Mucosa of descending colon (tissue), 3 donors: Measurements from ENCODE around the gene AQP12A. TPM values are rescaled to one million over a fixed set of nuclear protein-coding genes. Genes with fewer than 3 reads are reported as not detected.

ENCODE experiments used
- ATAC-seq: fragments of 200-7000 bp; cut with Tn5 transposase; one replicate; pipeline ENCODE4 v1.9.1; 2020; ENCODE audit warnings: mild to moderate bottlenecking, moderate library complexity
- DNase-seq, 3 donors: peaks; one replicate each; pipeline ENCODE4 v3.0.0-alpha.2; 2020
- H3K36me3 ChIP-seq: fragments of 200-600 bp; one replicate; pipeline ENCODE4 v1.8.0; 2021; ENCODE audit warnings: low read depth, mild to moderate bottlenecking
- H3K4me1 ChIP-seq: fragments of 200-600 bp; one replicate; pipeline ENCODE4 v1.8.0; 2021; ENCODE audit warnings: low read depth, mild to moderate bottlenecking
- H3K4me3 ChIP-seq: fragments of 200-600 bp; one replicate; pipeline ENCODE4 v1.8.0; 2021; ENCODE audit warnings: mild to moderate bottlenecking
- H3K9me3 ChIP-seq: fragments of 200-600 bp; one replicate; pipeline ENCODE4 v1.8.0; 2021; ENCODE audit warnings: mild to moderate bottlenecking
- intact Hi-C, 2 donors: fragments of 100-400 bp; cut with DNase I in 1 of 2; cut with micrococcal nuclease in 1 of 2; formaldehyde crosslinking; loops; one replicate each; pipeline versions ENCODE4 v1.11.0 to v1.11.1; 2022; cut with DNase I, micrococcal nuclease
- total RNA-seq, 3 donors: library from RNA; stranded (reverse); fragmentation: NEBNext Ultra II Directional in 2 of 3; extraction: Animal tissue kit (Norgen Biotek cat#: 25700) in 2 of 3; gene quantifications; one replicate each; pipeline versions ENCODE4 v1.2.1 to v1.2.4, GENCODE V29; 2021 to 2023
- TF ChIP-seq, protein P1 (sequence below): fragments of 200-600 bp; IDR thresholded peaks from one replicate; pipeline ENCODE4 v1.8.0; 2022; ENCODE audit warnings: antibody characterized with exemption, mild to moderate bottlenecking
- donor health status: DM: no; HTN: no; CAD: no; lungs with moderate emphysema.
- donor health status: DM: no; HTN: no; CAD: no.
- donor health status: DM: no; HTN: yes; CAD: no.

AQP12A gene
- total RNA-seq, 3 donors from 2014 or later = 9.7 to 18.9 TPM; not detected in 1

DNA sequence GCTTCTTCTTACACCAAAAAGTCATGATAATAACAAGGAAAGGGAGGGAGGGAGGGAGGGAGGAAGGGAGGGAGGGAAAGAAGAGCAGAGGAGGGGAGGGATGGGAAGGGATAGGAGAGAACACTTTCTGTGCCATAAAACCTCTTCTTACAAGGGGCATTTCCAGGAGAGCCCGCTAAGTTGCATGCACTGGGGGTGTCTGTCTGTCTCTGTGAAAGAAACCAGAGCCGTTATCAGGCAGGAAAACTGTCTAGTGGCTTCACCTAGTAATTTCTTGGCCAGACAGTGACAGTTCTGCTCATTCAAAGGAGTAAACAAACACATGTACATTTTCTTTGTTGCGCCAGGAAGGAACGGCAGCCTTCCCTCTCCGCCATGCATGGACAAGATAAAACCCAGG is 45.8 kb downstream of the AQP12A start:
- H3K4me3 ChIP-seq = no peak overlapping the region
- intact Hi-C loops = no loop called here
- no peaks in the 10 kb centered on the region for H3K36me3 ChIP-seq
- H3K4me1 ChIP-seq = no peaks in the 10 kb centered on the region
- DNase-seq (no peak), ATAC-seq (no peak)
- no peaks in the 10 kb centered on the region for H3K9me3 ChIP-seq
- TF ChIP-seq, protein P1, sequence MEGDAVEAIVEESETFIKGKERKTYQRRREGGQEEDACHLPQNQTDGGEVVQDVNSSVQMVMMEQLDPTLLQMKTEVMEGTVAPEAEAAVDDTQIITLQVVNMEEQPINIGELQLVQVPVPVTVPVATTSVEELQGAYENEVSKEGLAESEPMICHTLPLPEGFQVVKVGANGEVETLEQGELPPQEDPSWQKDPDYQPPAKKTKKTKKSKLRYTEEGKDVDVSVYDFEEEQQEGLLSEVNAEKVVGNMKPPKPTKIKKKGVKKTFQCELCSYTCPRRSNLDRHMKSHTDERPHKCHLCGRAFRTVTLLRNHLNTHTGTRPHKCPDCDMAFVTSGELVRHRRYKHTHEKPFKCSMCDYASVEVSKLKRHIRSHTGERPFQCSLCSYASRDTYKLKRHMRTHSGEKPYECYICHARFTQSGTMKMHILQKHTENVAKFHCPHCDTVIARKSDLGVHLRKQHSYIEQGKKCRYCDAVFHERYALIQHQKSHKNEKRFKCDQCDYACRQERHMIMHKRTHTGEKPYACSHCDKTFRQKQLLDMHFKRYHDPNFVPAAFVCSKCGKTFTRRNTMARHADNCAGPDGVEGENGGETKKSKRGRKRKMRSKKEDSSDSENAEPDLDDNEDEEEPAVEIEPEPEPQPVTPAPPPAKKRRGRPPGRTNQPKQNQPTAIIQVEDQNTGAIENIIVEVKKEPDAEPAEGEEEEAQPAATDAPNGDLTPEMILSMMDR = no peak

DNA sequence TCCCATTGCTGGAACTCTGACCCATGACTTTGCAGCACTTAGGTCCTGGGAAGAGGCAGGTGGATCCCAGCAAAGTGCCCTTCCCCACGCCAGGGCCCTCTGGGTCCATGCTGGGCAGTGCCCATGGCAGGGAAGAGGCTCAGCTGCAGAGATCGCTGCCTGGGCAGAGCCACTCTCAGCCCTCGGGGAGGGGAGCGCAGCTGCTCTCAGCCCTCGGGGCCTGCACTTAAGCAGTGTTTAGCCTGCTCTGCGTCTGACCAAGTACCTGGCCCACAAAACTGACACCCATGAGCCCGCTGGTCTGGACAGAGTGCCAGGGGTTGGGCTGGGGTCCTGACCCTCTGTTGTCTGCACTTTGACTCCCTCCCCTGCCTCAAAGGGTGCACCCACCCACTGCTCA is 46.3 kb downstream of the AQP12A start:
- intact Hi-C loops = no loop called here
- H3K9me3 ChIP-seq = no peaks in the 10 kb centered on the region
- ATAC-seq = no peak

DNA sequence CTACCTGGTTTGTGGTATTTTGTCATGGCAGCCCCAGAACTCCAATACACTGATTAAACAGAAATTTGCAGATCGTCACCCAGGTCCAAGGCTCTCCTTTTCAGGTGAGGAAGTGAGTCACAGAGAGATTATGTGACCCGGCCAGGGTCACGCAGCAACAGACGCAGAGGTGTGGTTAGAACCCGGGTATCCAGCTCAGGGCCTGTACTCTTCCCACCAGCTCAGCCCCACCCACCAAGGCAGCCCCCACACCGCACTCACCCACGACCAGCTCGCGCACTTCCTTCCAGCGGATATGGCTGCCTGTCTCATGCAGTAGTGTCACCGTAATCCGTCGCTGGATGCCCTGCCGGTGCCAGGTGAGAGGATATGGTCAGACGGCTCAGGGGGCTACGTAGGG is 48.1 kb downstream of the AQP12A start:
- DNase-seq (no peak), ATAC-seq (no peak)
- Histone ChIP-seq H3K9me3 (no peaks in the 10 kb centered on the region), H3K36me3 (no peaks in the 10 kb centered on the region), H3K4me3 (no peak overlapping the region), H3K4me1 (no peaks in the 10 kb centered on the region)
- TF ChIP-seq, protein P1 = no peak
- intact Hi-C loops = no loop called here

More for the DNA sequence above, 46.3 kb downstream of the AQP12A start:
- Histone ChIP-seq H3K4me3 (no peak overlapping the region), H3K36me3 (no peaks in the 10 kb centered on the region), H3K4me1 (no peaks in the 10 kb centered on the region)
- no peak for DNase-seq
- TF ChIP-seq, protein P1 = no peak

DNA sequence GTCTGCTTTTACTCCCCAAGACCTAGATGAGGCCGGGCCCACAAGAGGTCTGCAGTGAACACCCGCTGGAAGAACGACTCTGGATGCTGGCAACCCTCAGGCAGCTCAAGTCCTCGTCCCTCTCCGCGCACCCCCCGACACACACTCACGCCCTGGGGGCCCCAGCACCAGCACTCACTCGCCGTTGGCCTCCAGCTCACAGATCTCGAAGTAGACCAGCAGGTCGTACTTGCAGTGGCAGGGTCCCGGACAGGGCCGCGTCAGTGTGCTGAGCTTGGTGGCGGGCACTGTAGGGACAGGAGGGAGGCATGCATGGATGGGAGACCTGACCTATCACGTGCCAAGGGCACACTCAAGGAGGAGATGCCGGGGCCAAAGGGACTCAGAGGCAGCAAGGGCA is 49.4 kb downstream of the AQP12A start:
- H3K36me3 ChIP-seq = no peaks in the 10 kb centered on the region
- no peaks in the 10 kb centered on the region for H3K9me3 ChIP-seq
- DNase-seq (no peak), ATAC-seq (no peak)
- intact Hi-C loops = no loop called here
- TF ChIP-seq, protein P1 = no peak
- H3K4me3 ChIP-seq = no peak overlapping the region
- no peaks in the 10 kb centered on the region for H3K4me1 ChIP-seq

DNA sequence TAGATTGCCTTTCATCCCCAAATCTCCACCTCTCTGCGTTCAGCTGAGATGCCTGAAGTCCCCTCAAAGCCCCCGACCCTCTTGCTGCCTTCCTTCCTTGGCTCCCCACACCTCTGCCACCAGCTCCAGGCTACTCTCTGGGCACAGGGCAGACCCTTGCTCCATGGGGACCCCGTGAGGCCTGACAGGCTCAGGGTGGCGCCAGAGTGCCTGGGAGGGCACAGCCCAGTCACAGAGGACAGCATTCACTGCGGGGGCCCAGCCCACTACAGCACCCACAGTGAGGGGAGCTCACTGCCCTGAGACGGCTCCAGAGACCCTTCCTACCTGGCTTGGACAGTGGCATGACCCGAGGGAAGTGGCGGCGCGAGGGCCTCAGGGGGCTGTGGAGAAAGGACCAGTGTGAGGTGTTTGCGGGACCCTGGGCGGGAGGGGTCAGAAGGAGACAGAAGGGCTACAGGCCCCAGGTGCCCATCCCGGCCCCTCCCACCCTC is 51.0 kb downstream of the AQP12A start:
- TF ChIP-seq, protein P1 = no peak
- no peak for DNase-seq
- Histone ChIP-seq H3K9me3 (no peaks in the 10 kb centered on the region), H3K4me1 (no peaks in the 10 kb centered on the region), H3K4me3 (no peak overlapping the region), H3K36me3 (no peaks in the 10 kb centered on the region)
- intact Hi-C loops = no loop called here
- no peak for ATAC-seq

DNA sequence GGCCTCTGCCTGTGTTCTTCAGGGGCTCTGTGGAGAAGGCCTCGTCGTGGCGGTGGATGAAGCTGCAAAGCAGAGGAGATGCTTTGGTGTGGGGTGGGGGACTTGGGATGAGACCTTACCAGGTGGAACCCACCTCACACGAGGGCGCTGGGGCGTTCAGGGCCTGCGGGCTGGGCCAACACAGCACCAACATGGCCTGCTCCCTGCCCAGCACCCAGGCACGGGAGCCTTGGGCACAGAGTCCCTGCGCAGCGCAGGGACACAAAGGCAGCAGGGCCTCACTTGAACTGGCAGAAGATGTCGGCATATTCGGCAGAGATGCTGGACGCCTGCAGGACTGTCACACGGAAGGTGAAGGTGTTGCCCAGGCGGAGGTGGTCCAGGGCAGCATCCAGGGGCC is 53.8 kb downstream of the AQP12A start:
- DNase-seq (no peak), ATAC-seq (no peak)
- no peaks in the 10 kb centered on the region for H3K36me3 ChIP-seq
- H3K4me1 ChIP-seq = no peaks in the 10 kb centered on the region
- no peak overlapping the region for H3K4me3 ChIP-seq
- TF ChIP-seq, protein P1 = no peak
- no peaks in the 10 kb centered on the region for H3K9me3 ChIP-seq
- intact Hi-C loops = no loop called here
